ENCODE results near the gene PDE8A. TPM values are rescaled to one million over a fixed set of nuclear protein-coding genes. Genes with fewer than 3 reads are reported as not detected.

PDE8A gene
- total and polyA plus RNA-seq, 2 of the 13 experiments (the other 11 are each of a cell fraction or from before 2014, with no cell fraction given): 26.3 to 48.5 TPM

- 65% methylated on average over 2 of the region's 2 CpGs for WGBS (ENCODE audit: low lambda C conversion rate)
- no TSS peak for BruUV-seq (replicated peaks)
- Histone ChIP-seq H3K9ac (ENCODE audit: insufficient read depth, low read depth, low read length) (no peak overlapping the region), H3K9me3 (ENCODE audit: low read length) (no peaks in the 10 kb centered on the region), H3K79me2 (ENCODE audit: insufficient read depth, low read length) (peaks cover 86% of the 10 kb centered on the region), H3K4me1 (ENCODE audit: insufficient read depth, low read length) (peaks cover 64% of the 10 kb centered on the region), H3K4me3 (replicated peaks in 1 of 3; ENCODE audit: insufficient read depth in 1 of 3, low read depth in 2 of 3, low read length in 3 of 3) (no peak overlapping the region), H3K36me3 (replicated peaks in 1 of 2; ENCODE audit: control insufficient read depth in 1 of 2, insufficient read depth in 2 of 2, low read length in 2 of 2) (no peaks in the 10 kb centered on the region), H3K27ac (ENCODE audit: extremely low read length, insufficient read depth, low read length) (no peak overlapping the region), H3K4me2 (ENCODE audit: low read depth, low read length) (no peak overlapping the region), H4K20me1 (ENCODE audit: insufficient read depth, low read length) (peaks cover 6% of the 10 kb centered on the region), H2AFZ (ENCODE audit: low read length) (no peak overlapping the region), H3K27me3 (ENCODE audit: control insufficient read depth in 1 of 2, insufficient read depth in 2 of 2, low read length in 2 of 2) (no peaks in the 10 kb centered on the region)
- ChIA-PET CTCF (ENCODE audit: low intra/inter-chr PET ratio, low total read pairs) (no interaction called here), POLR2A (no interaction called here)
- no peak for ATAC-seq
- in situ Hi-C loops (cut with HindIII; ENCODE audit: extremely low pct_ligation_motif_present, low pct_unique_long_range_greater_than_20kb) (no loop called here), intact Hi-C loops (cut with micrococcal nuclease; ENCODE audit: unreplicated experiment) (no loop called here)
- no peak for DNase-seq (ENCODE audit: low spot score)
- TF ChIP-seq CHD4 (IDR thresholded peaks at IDR 0.05; ENCODE audit: borderline replicate concordance, low read length): no peak
- no peak for FAIRE-seq
These were observed 27.8 kb downstream of the PDE8A start for GRCh38 chr15:85009435-85009834.

- intact Hi-C loops (cut with micrococcal nuclease; ENCODE audit: unreplicated experiment): no loop called here
- in situ Hi-C loops (cut with HindIII; ENCODE audit: extremely low pct_ligation_motif_present, low pct_unique_long_range_greater_than_20kb): no loop called here
- Histone ChIP-seq H3K9ac (ENCODE audit: insufficient read depth, low read depth, low read length) (no peak overlapping the region), H3K79me2 (ENCODE audit: insufficient read depth, low read length) (peaks cover 86% of the 10 kb centered on the region), H3K4me2 (ENCODE audit: low read depth, low read length) (no peak overlapping the region), H3K27me3 (ENCODE audit: control insufficient read depth in 1 of 2, insufficient read depth in 2 of 2, low read length in 2 of 2) (no peaks in the 10 kb centered on the region), H4K20me1 (ENCODE audit: insufficient read depth, low read length) (peaks cover 6% of the 10 kb centered on the region), H3K36me3 (replicated peaks in 1 of 2; ENCODE audit: control insufficient read depth in 1 of 2, insufficient read depth in 2 of 2, low read length in 2 of 2) (no peaks in the 10 kb centered on the region), H3K4me1 (ENCODE audit: insufficient read depth, low read length) (peaks cover 63% of the 10 kb centered on the region), H2AFZ (ENCODE audit: low read length) (no peak overlapping the region), H3K9me3 (ENCODE audit: low read length) (no peaks in the 10 kb centered on the region), H3K27ac (ENCODE audit: extremely low read length, insufficient read depth, low read length) (no peak overlapping the region), H3K4me3 (replicated peaks in 1 of 3; ENCODE audit: insufficient read depth in 1 of 3, low read depth in 2 of 3, low read length in 3 of 3) (no peak overlapping the region)
- ATAC-seq: no peak
- no peak for DNase-seq (ENCODE audit: low spot score)
- FAIRE-seq: no peak
- CTCF ChIA-PET (ENCODE audit: low intra/inter-chr PET ratio, low total read pairs): no interaction called here
- TF ChIP-seq MYPOP (CRISPR knock-in tag; IDR thresholded peaks at IDR 0.05) (no peak), NCOA5 (CRISPR knock-in tag; IDR thresholded peaks at IDR 0.05) (no peak), ZNF564 (CRISPR knock-in tag; IDR thresholded peaks at IDR 0.05) (no peak), ZNF256 (CRISPR knock-in tag; conservative IDR thresholded peaks at IDR 0.05) (no peak), TAF1 (CRISPR knock-in tag; IDR thresholded peaks at IDR 0.05) (no peak), ZNF20 (CRISPR knock-in tag; IDR thresholded peaks at IDR 0.05) (no peak), ETV5 (CRISPR knock-in tag; IDR thresholded peaks at IDR 0.05; ENCODE audit: borderline replicate concordance) (no peak), ZNF879 (CRISPR knock-in tag; IDR thresholded peaks at IDR 0.05) (no peak), ZNF619 (CRISPR knock-in tag; IDR thresholded peaks at IDR 0.05) (no peak)
- POLR2A ChIA-PET: no interaction called here
- no TSS peak for BruUV-seq (replicated peaks)
These were observed 28.4 kb downstream of the PDE8A start for GRCh38 chr15:85010071-85010385.
